Stimulated activated CD8-positive, alpha-beta memory T cell treated with anti-CD3 and anti-CD28 coated beads, Interleukin-15, amount 100 ng/mL, for 1 hour (primary cell): Measurements from ENCODE around the gene OR51F1.
"Not testable (repeated sequence)": the region's sequence is repeated elsewhere in the genome, so short reads cannot be mapped to it uniquely, and the experiment has no call there.

ENCODE experiments used
- DNase-seq: peaks from one replicate; pipeline ENCODE4 v3.0.0-alpha.2; 2020; ENCODE audit warnings: low read depth

Gene OR51F1, protein sequence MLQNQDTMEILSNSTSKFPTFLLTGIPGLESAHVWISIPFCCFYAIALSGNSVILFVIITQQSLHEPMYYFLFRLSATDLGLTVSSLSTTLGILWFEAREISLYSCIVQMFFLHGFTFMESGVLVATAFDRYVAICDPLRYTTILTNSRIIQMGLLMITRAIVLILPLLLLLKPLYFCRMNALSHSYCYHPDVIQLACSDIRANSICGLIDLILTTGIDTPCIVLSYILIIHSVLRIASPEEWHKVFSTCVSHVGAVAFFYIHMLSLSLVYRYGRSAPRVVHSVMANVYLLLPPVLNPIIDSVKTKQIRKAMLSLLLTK

DNA sequence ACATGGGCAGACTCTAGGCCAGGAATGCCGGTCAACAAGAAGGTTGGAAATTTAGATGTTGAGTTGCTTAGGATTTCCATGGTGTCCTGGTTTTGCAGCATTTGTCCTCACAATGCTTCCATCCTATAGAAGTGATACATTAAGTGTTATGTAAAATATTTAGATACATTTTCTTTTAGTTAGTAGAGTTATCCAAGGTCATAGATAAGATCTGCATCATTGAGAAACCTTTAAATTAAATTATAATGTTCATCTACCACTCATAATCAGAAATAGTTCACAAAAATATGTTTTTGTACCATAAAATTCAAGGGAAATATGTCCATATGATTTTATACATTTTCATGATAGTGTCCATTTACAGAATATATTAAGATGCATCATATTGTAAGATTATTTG is at the start of gene OR51F1:
OR51F1 (minus strand) TSS at position 101 of the 400 bp plus-strand sequence; CDS start at position 101, 0 bp downstream.
- no peak for DNase-seq

DNA sequence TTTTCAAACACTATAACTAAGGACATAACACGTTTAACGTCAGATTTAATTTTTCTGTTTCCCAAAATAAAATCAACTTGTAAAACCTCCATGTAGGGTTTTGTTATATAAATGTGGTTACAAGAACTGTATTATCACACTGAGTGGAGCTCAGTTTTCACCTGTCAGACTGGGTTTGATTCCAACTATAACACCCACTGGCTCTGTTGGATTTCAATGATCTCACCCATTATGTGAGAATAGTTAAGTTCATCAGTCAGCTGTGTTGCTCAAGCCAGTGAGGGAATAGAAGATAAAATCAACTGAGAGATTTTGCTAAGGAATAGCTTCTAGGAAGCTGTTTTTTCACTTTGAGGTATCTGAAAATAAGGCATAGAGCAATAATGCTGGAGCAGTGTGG is 39.5 kb upstream of the OR51F1 start:
- no peak for DNase-seq

DNA sequence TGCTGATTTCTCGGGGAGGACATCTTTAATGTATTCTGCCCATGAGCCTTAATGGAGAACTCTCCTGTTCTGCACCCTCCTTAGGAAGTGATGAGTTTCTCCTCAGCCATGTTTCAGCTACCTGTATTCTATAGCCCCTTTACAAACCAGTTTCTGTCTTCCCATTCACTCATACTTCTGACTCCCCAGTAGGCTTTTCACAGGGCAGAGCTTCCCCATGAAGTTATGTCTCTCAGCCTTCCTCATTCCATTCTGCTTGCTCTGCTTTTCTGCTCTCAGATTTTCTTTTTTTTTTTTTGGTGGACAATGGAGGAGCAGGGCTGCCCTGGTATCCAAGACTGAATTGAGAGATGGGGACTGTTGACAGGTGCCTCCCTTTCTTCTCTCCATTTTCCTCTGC is 38.7 kb upstream of the OR51F1 start:
- DNase-seq = no peak

DNA sequence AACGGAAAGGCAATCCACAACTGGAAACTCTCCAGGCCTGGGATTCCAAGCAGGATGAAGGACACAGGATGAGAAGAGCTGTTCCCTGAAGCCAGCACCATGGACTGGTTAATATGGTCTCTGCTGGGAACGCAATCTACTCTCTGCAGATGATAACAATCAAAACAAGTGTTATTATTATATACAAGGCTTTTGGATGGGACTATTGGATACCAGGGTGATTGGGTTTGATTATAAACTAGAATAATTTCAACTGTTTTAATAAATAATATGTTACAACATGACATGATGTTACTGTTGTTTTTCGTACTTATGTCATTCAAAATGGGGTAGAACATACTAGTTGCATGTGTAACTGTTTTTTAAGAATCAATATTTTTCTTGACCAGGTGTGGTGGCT is 34.5 kb upstream of the OR51F1 start, which contains the start of gene OR52R1:
OR52R1 (minus strand) TSS at position 101 of the 400 bp plus-strand sequence; CDS start at position 101, 0 bp downstream.
- DNase-seq = no peak

DNA sequence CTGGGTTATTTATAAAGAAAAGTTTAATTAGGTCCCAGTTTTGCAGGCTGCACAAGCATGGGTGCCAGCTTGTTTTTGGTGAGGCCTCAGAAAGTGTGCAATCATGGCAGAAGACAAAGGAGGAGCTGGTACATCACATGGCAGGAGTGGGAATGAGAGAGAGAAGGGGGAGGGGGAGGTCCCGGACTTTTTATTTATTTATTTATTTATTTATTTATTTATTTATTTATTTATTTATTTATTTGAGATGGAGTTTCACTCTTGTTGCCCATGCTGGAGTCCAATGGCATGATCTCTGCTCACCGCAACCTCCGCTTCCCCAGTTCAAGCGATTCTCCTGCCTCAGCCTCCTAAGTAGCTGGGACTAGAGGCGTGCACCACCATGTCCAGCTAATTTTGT is 31.6 kb upstream of the OR51F1 start:
- not testable (repeated sequence) for DNase-seq

DNA sequence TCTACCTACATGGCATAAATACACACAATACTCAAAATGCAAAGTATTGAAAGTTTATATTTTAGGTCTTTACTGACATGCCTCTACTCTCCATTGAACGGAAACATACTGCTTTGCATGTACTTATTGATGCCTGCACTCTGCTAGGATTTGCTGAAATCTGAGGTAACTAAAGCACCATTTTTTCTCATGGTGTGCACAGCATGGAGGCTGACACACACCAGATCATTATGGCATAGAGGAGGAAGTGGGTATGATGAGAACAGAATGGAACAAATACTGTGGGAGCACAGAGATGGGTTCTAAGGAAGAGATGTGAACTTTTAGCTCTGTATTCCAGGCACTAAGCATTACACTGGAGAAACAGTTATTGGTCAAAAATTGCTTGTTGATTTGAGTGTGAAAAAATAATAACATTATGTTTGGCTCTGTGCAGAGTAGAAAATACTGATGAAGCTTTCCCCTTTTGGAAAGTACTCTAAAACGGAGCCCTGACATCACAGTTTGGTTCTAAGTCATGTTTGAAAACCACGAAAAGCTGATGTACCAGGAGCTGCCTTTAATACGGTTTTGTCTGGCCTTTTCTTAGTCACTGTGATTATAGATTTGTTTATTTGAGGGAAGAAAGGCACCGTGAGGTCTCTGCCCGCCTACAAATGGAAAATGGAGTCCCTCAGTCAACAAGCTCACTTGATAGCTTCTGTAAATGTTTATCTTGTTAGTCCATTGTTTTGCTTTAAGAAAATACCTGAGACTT is 28.9 kb upstream of the OR51F1 start:
- DNase-seq = no peak

DNA sequence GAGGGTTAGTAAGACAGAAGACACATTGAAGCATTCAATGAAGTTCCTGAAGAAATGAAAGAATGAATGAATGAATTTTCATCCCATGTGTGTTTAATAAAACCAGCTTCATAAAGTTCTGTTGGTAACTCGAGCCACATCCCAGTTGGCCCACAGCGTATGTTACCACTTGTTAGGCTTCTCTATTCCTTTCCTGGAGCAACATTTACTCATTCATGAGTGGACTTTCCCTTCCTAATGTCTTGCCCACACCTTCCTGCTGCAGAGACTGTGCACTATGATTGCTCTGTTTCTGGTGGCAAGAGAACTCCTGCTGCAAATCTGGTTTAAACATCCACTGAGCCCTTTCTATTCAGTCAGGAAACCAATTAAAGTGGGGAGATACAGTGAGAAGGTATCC is 27.5 kb upstream of the OR51F1 start:
- no peak for DNase-seq

DNA sequence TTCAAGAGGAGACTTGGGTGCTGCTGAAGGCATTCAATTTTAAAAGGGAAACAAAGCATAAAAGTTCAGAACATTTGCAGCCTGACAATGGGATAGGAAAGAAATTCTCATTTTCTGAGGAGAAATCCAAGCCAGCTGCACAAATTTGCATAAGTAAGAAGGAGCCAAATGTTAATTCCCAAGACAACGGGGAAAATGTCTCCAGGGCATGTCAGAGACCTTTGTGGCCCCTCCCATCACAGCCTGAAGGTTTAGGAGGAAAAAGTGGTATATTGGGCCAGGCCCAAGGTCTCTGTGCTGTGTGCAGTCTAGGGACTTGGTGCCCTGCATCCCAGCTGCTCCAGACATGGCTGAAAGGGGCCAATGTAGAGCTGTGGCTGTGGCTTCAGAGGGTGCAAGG is 12.7 kb upstream of the OR51F1 start:
- no peak for DNase-seq

DNA sequence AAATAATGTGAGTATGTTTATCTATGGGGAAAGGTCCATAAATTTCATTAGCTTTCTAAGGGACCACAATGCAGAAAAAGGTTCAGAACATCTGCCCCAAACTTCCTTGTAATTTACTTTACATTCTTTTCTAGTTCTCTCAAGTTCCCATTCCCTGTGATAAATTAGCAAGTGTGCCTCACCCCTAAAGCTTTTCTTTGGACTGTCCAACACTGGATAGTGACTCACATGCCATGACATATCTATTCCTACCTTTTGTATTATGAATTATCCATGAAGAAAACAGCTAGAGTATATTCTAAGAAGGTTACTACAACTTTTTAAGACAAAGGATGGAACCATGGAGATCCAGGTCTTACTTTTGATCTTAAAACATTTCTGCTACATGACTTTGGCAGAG is 1.6 kb downstream of the OR51F1 start:
- no peak for DNase-seq

DNA sequence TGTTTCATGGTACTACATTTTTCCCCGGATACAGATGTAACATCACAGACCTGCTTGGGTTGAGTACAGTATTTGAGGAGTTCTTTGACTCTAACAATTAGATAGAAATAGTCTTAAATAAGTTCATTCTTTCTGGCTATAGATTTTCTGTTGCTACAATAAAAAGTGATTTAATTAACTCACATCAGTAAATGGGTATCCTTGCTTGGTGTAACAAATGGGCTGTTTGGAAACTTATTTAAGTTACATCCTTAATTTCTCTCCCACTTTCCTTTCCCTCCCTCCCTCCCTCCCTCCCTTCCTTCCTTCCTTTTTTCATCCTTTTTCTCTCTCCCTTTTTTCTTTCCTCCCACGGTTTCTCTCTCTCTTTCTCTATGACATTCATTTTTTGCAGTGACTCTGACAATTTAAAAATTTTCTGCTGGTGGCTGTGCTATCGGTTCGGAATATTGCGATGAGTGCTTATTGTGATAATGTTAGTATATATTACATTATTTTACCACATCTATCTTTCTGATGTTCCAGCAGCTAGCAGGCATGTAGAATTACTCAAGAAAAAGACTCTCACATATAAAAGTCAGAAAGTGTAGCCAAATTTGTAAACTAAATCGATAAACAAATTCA is 3.2 kb downstream of the OR51F1 start:
- no peak for DNase-seq

DNA sequence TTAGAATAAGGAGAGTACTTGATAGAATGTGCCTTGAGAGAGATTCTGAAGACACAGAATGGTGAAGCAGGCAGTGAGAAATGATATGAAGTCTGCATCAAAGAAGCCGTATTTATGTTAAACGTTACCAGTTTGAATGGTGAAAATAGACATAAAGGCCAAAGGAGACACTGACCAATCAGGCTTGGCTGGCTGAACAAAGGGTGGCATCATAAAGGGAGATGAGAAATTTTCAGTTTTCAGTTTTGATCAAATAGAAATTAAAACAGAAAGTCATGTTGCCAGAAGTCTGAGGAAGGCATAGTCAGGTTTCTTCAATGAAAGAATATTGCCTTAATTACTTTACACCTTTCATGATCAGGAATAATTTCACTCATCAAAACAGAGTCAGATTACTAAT is 6.6 kb downstream of the OR51F1 start:
- no peak for DNase-seq

DNA sequence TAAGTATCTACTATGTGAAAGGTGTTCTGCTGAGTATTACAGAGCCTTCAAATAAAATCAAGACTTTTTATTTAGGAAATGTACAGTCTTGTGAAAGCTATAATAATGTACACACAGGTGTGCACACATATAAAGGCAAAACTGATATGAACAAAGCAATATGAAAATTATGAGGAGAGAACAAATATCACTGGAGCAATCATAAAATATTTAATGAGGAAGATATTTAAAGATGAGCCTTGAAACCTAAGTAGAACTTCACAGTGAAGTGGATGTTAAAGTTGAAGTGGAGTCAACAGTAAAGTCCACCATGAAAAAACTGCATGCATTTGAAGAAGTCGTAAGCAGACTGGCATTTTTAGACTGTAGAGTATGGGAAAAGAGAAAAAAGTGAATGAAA is 18.5 kb downstream of the OR51F1 start:
- no peak for DNase-seq

DNA sequence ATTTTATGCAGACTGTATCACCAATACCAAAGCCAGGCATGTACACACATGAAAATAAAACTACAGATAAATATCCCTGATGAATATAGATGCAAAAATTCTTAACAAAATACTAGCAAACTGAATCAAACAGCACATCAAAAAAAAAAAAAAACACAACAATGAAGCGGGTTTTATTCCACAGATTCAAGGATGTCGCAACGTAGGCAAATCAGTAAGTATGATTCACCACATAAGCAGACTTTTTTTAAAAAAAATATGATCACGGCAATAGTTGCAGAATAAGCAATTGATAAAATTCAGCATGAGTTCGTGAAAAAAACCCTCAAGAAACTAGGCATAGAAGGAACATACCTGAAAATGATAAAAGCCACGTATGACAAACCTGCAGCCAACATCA is 21.3 kb downstream of the OR51F1 start:
- DNase-seq = no peak

DNA sequence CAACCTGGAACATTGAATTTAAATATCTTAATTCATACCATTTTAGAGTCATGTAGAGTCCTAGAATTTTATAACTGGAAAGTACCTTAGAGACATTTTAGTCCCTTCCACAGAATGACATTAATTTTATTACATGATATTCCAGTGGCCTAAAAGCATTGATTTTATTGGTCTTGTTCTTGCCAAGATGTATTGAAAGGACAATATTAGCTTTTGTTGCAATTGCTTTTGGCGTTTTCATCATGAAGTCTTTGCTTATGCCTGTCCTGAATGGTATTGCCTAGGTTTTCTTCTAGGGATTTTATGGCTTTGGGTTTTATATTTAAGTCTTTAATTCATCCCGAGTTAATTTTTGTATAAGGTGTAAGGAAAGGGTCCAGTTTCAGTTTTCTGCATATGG is 29.0 kb downstream of the OR51F1 start:
- DNase-seq = no peak

DNA sequence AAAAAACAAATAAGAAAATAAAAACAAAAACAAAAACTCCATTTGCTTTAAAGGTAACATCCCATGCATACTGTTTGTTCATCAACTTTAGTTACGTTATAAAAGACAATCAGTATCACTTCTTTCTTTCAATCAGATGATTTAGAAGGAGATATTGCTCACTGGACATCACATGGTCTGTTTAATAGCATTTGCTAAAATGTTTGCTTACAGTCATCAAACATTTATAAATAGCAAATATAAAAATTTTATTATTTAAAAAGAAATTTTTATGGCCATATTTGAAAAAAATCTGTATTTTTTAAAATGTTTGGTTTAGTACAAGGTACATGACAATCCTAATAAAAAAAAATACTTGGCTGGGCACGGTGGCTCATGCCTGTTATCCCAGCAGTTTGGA is 42.6 kb downstream of the OR51F1 start:
- no peak for DNase-seq

DNA sequence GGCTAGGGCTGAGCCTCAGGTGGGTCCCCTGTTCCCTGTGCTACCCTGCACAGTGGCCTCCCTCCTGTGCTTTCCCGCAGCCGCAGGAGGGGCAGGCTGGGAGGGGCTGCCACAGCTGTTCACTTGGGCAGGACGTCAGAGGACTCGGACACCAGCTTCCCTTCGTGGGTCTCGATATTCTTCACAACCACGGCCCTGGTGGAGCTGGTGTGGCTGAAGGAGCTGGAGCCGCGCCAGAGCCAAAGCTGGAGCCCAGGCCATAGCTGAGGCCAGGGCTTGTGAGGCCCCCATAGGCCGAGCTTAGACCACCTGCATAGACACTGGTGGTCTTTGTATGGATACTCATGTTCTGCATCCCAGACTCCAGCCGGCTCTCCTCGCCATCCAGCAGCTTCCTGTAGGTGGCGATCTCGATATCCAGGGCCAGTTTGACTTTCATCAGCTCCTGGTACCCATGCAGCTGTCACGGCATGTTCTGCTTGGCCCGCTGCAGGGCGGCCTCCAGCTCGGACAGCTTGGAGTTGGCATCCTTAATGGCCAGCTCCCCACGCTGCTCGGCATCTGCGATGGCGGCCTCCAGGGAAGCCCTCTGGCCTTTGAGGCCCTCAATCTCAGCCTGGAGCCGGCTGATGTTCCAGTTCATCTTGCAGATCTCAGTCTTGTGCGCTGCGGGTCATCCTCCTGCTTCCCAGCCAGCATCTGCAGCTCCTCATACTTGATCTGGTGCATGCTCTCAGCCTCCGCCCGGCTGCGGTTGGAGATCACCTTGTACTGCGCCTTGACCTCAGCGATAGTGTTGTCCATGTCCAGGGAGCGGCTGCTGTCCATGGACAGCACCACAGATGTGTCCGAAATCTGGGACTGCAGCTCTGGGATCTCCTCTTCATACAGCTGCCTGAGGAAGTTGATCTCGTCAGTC is 46.9 kb downstream of the OR51F1 start:
- DNase-seq = not testable (repeated sequence)
